ENCODE results near the gene MN1.

MN1 gene

DNA sequence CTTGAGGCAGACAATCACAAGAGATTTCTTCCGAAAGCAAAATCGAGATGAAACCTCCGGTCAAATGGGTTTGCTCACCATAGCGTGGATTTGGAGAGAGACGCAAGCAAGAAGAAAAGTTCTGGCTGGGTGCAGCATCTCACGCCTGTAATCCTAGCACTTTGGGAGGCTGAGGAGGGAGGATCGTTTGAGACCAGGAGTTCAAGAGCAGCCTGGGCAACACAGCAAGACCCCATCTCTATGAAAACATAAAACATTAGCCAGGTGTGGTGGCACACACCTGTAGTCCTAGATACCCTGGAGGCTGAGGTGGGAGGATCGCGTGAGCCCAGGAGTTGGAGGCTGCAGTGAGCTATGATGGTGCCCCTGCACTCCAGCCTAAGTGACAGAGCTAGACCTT is 24.4 kb downstream of the MN1 start:
- Histone ChIP-seq H3K9me3 (no peaks in the 10 kb centered on the region), H3K4me3 (peak overlapping the region; percentile 3 to 15), H3K27me3 (no peaks in the 10 kb centered on the region), H3K27ac (peak overlapping the region; percentile 92 to 94), H3K4me1 (peaks cover 5 to 100% (median 61%) of the 10 kb centered on the region in 4 donors), H3K36me3 (no peaks in the 10 kb centered on the region)
- TF ChIP-seq, protein P1, sequence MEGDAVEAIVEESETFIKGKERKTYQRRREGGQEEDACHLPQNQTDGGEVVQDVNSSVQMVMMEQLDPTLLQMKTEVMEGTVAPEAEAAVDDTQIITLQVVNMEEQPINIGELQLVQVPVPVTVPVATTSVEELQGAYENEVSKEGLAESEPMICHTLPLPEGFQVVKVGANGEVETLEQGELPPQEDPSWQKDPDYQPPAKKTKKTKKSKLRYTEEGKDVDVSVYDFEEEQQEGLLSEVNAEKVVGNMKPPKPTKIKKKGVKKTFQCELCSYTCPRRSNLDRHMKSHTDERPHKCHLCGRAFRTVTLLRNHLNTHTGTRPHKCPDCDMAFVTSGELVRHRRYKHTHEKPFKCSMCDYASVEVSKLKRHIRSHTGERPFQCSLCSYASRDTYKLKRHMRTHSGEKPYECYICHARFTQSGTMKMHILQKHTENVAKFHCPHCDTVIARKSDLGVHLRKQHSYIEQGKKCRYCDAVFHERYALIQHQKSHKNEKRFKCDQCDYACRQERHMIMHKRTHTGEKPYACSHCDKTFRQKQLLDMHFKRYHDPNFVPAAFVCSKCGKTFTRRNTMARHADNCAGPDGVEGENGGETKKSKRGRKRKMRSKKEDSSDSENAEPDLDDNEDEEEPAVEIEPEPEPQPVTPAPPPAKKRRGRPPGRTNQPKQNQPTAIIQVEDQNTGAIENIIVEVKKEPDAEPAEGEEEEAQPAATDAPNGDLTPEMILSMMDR (IDR thresholded peaks at IDR 0.05), result no peak
- no peak for DNase-seq
- intact Hi-C loops (cut with DNase I; ENCODE audit: low total_unique reads), result no loop called here

DNA sequence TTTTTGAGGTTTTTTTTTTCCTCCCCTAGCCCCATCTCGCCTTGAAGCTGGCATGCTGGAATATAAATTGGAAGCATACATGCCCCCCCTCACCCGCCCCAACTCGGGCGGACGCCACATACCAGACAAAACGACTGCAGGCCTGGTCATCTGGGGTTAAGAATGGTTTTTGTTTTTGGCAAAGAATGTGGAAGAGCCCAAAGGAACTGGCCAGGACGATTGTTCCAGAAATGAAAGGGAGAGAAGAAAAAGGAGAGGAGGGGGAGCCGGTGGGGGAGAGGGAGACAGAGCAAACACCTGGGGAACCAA is 25.0 kb downstream of the MN1 start:
- H3K27ac ChIP-seq, result peak overlapping the region; percentile 92 to 94
- peaks cover 5 to 100% (median 57%) of the 10 kb centered on the region in 4 donors for H3K4me1 ChIP-seq

DNA sequence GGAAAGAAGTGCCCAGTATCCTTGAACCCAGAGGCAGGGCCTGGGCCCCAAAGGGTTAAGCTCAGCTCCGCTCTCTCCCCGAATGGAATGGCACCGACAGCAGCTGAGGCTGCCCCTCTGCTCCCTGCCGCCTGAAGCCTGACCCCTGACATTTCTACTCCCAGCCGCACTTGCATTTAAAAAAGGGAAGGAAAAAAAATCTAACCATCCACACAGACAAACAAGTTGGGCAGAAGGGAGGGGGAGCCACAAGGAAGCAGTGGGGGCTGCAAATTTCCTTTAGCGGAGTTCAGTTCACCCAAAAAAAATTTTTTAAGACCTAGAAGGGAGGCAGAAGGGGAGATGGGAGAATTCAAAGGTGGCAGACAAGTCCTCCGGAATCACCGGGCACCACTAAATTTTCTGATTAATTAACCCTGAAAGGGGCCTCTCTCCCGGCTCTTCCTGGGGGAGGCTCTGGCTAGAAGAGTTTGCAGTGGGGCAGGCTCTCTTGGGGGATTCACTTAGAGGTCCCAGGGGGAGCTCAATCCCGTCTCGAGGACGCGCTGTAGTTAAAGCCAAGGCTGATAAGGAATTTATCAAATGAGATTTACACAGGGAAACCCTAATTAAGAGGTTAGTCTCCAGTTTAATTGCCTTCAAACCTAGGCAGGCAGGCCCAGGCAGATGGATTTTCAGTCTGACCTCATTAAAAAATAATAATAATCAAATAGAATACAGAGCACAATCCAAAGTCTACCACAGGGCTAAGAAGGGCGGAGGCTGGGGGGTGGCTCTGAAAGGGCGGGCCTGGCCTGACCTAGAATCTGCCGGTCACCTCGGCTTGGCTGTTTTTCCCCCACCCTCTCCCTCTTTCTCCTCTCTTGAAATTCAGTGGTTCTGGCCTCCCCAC is 25.6 kb downstream of the MN1 start:
- DNase-seq, result no peak
- Histone ChIP-seq H3K4me3 (peak overlapping the region; percentile 3 to 15), H3K27me3 (no peaks in the 10 kb centered on the region), H3K36me3 (no peaks in the 10 kb centered on the region), H3K27ac (peak overlapping the region; percentile 92 to 94), H3K9me3 (no peaks in the 10 kb centered on the region), H3K4me1 (peaks cover 5 to 99% (median 53%) of the 10 kb centered on the region in 4 donors)
- intact Hi-C loops (cut with DNase I; ENCODE audit: low total_unique reads), result no loop called here
- TF ChIP-seq, protein P1 (IDR thresholded peaks at IDR 0.05), result no peak

More for the DNA sequence above, 25.0 kb downstream of the MN1 start:
- intact Hi-C loops (cut with DNase I; ENCODE audit: low total_unique reads), result no loop called here
- TF ChIP-seq, protein P1 (IDR thresholded peaks at IDR 0.05), result no peak
- Histone ChIP-seq H3K4me3 (peak overlapping the region; percentile 3 to 15), H3K9me3 (no peaks in the 10 kb centered on the region), H3K36me3 (no peaks in the 10 kb centered on the region), H3K27me3 (no peaks in the 10 kb centered on the region)
- DNase-seq, result no peak

DNA sequence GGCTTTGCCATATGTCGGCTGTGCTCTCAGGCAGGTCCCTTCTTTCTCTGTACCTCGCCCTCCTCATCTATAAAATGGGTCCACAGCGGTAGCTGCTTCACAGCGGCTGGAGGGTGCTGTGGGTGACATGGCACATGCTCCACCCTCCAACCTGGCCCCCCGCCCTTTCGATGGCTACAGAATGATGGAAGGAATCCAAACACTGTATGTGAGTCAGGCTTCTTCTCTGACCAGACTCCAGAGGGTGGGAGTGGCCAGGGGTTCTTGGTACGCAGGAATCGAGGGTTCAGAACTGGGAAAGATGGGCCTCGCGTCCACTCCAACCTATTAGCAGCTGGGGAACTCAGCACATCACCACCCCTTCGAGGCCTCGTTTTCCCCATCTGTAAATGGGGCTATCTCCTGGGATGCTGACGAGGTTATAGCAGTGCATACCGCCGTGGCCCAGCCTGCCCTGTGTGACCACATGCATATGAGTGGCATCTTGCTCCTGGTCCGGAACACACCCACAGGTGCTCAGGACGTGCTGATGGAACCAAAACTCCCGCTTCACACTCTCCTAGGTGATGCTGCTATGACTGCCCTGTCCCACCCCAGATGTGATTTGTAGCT is 26.4 kb downstream of the MN1 start:
- peak in 1 of 2 donors; percentile 86 for DNase-seq
- Histone ChIP-seq H3K9me3 (no peaks in the 10 kb centered on the region), H3K4me1 (peaks cover 5 to 93% (median 52%) of the 10 kb centered on the region in 4 donors), H3K27me3 (no peaks in the 10 kb centered on the region), H3K27ac (peak overlapping the region; percentile 92 to 94), H3K36me3 (no peaks in the 10 kb centered on the region), H3K4me3 (peak overlapping the region; percentile 3 to 15)
- intact Hi-C loops (cut with DNase I; ENCODE audit: low total_unique reads), result no loop called here
- TF ChIP-seq, protein P1 (IDR thresholded peaks at IDR 0.05), result no peak

DNA sequence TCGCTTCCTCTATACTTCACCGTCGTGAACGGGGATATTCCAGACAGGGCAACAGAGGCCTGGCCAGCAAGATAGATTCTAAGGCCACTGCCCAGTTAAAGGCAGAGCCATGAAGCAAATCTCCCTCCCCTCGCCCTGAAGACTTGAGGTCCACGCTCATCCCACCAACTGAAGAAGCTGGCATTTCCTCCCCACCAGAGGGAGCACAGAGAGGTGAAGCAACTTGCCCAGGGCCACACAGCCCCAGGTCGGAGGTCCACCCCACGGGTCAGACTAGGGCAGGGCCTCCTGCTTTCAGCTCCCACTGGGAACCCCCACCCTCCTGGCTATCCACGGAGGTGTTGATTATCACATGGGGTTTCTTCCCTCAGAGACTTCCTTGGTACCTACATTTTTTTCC is 27.4 kb downstream of the MN1 start:
- Histone ChIP-seq H3K27me3 (no peaks in the 10 kb centered on the region), H3K36me3 (no peaks in the 10 kb centered on the region), H3K4me3 (no peak overlapping the region), H3K9me3 (no peaks in the 10 kb centered on the region), H3K27ac (peak overlapping the region; percentile 92 to 94), H3K4me1 (peaks cover 0 to 92% (median 43%) of the 10 kb centered on the region in 4 donors)
- TF ChIP-seq, protein P1 (IDR thresholded peaks at IDR 0.05), result no peak
- intact Hi-C loops (cut with DNase I; ENCODE audit: low total_unique reads), result no loop called here
- no peak for DNase-seq
